Ovary (tissue), 9 donors: ENCODE measurements around the gene PTPN3. TPM values are rescaled to one million over a fixed set of nuclear protein-coding genes. Genes with fewer than 3 reads are reported as not detected.
"Not testable (repeated sequence)": the region's sequence is repeated elsewhere in the genome, so short reads cannot be mapped to it uniquely, and the experiment has no call there.

Experiments used
- DNase-seq, 5 donors: peaks; one replicate each; pipeline ENCODE4 v3.0.0-alpha.2; 2019 to 2020
- H3K27ac ChIP-seq, 2 donors: fragments of 200-600 bp; one replicate each; pipeline versions ENCODE4 v1.5.1 to v1.8.0; 2019 to 2022
- H3K27me3 ChIP-seq: fragments of 200-600 bp; one replicate; pipeline ENCODE4 v1.8.0; 2022
- H3K36me3 ChIP-seq: fragments of 200-600 bp; sonication (generic); one replicate; pipeline ENCODE4 v1.5.1; 2019
- H3K4me1 ChIP-seq: one replicate; pipeline ENCODE4 v1.8.1; 2013; ENCODE audit warnings: mild to moderate bottlenecking, moderate library complexity; ENCODE audit not compliant: insufficient read depth
- H3K4me3 ChIP-seq: fragments of 200-600 bp; sonication (generic); one replicate; pipeline ENCODE4 v1.5.1; 2017
- H3K9me3 ChIP-seq, 2 donors: fragments of 200-600 bp in 1 of 2; sonication (generic) in 1 of 2; one replicate each; pipeline versions ENCODE4 v1.5.1 to v1.8.1; 2013 to 2019; ENCODE audit warnings: mild to moderate bottlenecking in 1 of 2, moderate library complexity in 1 of 2
- CTCF ChIP-seq, 3 donors: fragments of 450-650 bp in 2 of 3; fragments of 200-600 bp in 1 of 3; IDR thresholded peaks; one replicate each; pipeline versions ENCODE4 v1.5.1 to v1.8.0; 2016 to 2022; ENCODE audit warnings: antibody characterized with exemption in 3 of 3, mild to moderate bottlenecking in 1 of 3
- EP300 ChIP-seq: sonication (generic); formaldehyde crosslinking; IDR thresholded peaks from one replicate; pipeline ENCODE4 v1.6.1; 2017; ENCODE audit warnings: antibody characterized with exemption
- POLR2A ChIP-seq: fragments of 450-650 bp; IDR thresholded peaks from one replicate; pipeline ENCODE4 v1.6.1; 2017; ENCODE audit warnings: antibody characterized with exemption, mild to moderate bottlenecking, moderate library complexity
- whole genome bisulfite sequencing, 3 donors: extraction: QIAGEN DNeasy Blood & Tissue Kit in 1 of 3; methylation state at CpG; one replicate each; pipeline versions ENCODE4 v1.1.5 to v1.1.7; 2013 to 2017; 5-methylcytosine and 5-hydroxymethylcytosine counted together
- intact Hi-C, 4 donors: fragments of 100-400 bp; cut with DNase I; formaldehyde crosslinking; loops; one replicate each; pipeline versions ENCODE4 v1.11.0 to v1.15.1; 2022 to 2023
- polyA plus RNA-seq, 2 donors: library from polyadenylated mRNA; stranded (reverse); fragments of 200-250 nt in 1 of 2; fragments of 350-450 nt in 1 of 2; fragmentation: Illumina TruSeq in 1 of 2; extraction: RNeasy Lipid Tissue Mini Kit (QIAGEN cat#74804) in 1 of 2; gene quantifications; one replicate each; pipeline ENCODE4 v1.2.3, GENCODE V29; 2013 to 2014
- total RNA-seq, 7 donors: library from RNA; depleted of rRNA in 2 of 7; stranded (reverse); fragments of >200 nt in 2 of 7; fragmentation: NEBNext Ultra II Directional in 3 of 7; extraction: Animal tissue kit (Norgen Biotek cat#: 25700) in 3 of 7; gene quantifications; one replicate each; pipeline versions ENCODE4 v1.1.0 to v1.2.4, GENCODE V29; 2016 to 2023
- donor health status: DM: no; HTN: no; CAD: no; lungs with moderate emphysema.
- donor health status: DM: no; HTN: no; CAD: no.
- donor health status: Bipolar disorder and iron deficiency.
- donor health status: DM: yes; HTN: yes; CAD: no.
- donor health status: DM: no; HTN: no; CAD: no.
- donor health status: DM: yes; HTN: yes; CAD: no.

The PTPN3 gene
- total and polyA plus RNA-seq, 9 donors = 0.20 to 17.8 (median 1.6) TPM

GRCh38 chr9:109517901-109518377, 19.8 kb upstream of the PTPN3 start:
- H3K27ac ChIP-seq = no peak overlapping the region
- H3K36me3 ChIP-seq = no peaks in the 10 kb centered on the region
- 71 to 79% (median 76%) methylated on average over 1 of the region's 1 CpG for WGBS, 3 donors
- H3K9me3 ChIP-seq = no peaks in the 10 kb centered on the region
- no peaks in the 10 kb centered on the region for H3K27me3 ChIP-seq
- intact Hi-C loops = no loop called here
- no peak overlapping the region for H3K4me3 ChIP-seq
- H3K4me1 ChIP-seq = no peaks in the 10 kb centered on the region
- no peak for DNase-seq
- no peak for TF ChIP-seq CTCF (IDR thresholded peaks at IDR 0.05)
- no peak for TF ChIP-seq EP300
- no peak for TF ChIP-seq POLR2A

DNA sequence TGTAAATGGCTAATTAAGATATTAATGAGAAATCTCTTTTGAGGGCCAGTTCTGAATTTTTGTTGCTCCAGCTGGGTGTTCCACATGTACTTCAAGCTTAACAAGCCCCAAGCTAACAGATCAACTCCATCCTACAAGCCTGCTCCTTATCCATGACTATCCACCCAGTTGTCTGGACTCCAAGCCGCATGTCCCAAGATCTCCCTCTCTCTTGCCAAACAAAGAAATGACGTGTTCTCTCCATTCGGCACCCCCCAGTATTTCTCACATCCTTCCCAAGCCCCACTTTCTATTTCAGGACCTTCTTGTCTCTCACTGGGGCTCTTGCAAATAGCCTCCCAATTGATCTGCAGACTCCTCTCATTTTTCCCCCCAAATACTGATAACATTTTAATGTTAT, 15.8 kb upstream of the PTPN3 start:
- WGBS, 3 donors = 84 to 93% (median 91%) methylated on average over 3 of the region's 3 CpGs
- TF ChIP-seq POLR2A (no peak), CTCF (IDR thresholded peaks at IDR 0.05) (no peak), EP300 (no peak)
- intact Hi-C loops = no loop called here

DNA sequence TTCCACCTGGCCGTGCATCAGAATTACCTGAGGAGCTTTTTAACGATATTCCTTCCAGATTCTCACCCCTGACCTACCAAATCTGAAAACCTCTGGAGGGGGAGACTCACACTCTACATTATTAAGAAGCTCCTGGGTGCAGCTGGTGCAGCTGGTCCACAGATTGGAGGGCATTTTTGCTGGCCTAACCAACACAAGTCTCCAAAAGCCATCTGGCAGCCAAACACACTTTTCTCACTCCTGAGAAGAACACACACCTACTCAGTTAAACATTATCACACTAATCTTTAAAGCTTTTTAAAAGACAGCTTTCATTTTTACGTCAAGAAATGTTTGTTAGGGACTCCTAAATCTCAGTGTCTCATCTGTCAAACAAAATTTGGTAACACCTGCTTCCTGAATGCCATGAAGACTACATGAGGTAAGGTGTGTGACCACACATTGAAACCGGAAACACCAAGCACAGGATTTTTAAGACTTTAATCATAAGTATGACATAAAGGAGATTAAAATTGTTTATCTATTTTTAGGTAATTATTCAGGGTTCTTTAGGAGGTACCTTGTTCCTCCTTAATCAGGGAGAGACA, 14.2 kb upstream of the PTPN3 start:
- intact Hi-C loops = no loop called here
- no peak for DNase-seq
- Histone ChIP-seq H3K27me3 (no peaks in the 10 kb centered on the region), H3K36me3 (no peaks in the 10 kb centered on the region), H3K9me3 (no peaks in the 10 kb centered on the region), H3K27ac (no peak overlapping the region), H3K4me3 (no peak overlapping the region), H3K4me1 (no peaks in the 10 kb centered on the region)
- TF ChIP-seq POLR2A = no peak
- TF ChIP-seq CTCF (IDR thresholded peaks at IDR 0.05) = no peak
- WGBS, 3 donors = 68 to 81% (median 75%) methylated on average over 4 of the region's 4 CpGs

More for the DNA sequence above, 15.8 kb upstream of the PTPN3 start:
- Histone ChIP-seq H3K27me3 (no peaks in the 10 kb centered on the region), H3K27ac (no peak overlapping the region), H3K4me3 (no peak overlapping the region), H3K36me3 (no peaks in the 10 kb centered on the region), H3K9me3 (no peaks in the 10 kb centered on the region), H3K4me1 (no peaks in the 10 kb centered on the region)
- no peak for DNase-seq

GRCh38 chr9:109510506-109510905, 12.4 kb upstream of the PTPN3 start:
- Histone ChIP-seq H3K9me3 (no peaks in the 10 kb centered on the region), H3K27ac (no peak overlapping the region), H3K4me3 (no peak overlapping the region), H3K27me3 (no peaks in the 10 kb centered on the region), H3K36me3 (no peaks in the 10 kb centered on the region), H3K4me1 (no peaks in the 10 kb centered on the region)
- intact Hi-C loops = no loop called here
- no peak for DNase-seq
- WGBS, 3 donors = 87 to 89% (median 88%) methylated on average over 5 of the region's 5 CpGs
- TF ChIP-seq POLR2A (no peak), CTCF (IDR thresholded peaks at IDR 0.05) (no peak), EP300 (no peak)

DNA sequence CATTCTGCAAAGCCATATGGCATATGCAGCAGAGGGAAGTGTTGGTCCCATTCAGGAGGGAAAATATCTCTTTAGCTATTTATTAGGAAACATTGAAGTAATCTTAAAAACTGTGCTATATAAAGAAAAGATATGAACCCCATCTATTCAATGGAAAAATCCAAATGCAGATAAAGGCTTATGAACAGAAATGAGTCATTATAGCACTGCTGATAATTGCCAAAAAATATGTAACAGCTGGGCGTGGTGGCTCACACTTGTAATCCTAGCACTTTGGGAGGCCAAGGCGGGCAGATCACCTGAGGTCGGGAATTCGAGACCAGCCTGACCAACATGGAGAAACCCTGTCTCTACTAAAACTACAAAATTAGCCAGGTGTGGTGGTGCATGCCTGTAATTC, 11.9 kb upstream of the PTPN3 start:
- H3K27me3 ChIP-seq, H3K36me3 ChIP-seq, H3K27ac ChIP-seq, H3K9me3 ChIP-seq, intact Hi-C loops, H3K4me3 ChIP-seq, DNase-seq, H3K4me1 ChIP-seq: not testable (repeated sequence)
- 75 to 94% (median 88%) methylated on average over 4 of the region's 4 CpGs for WGBS, 3 donors
